ENCODE results near the gene KCNQ1.

KCNQ1 gene

GRCh38 chr11:2411446-2412305 is 33.1 kb upstream of the KCNQ1 start:
- H3K4me3 ChIP-seq (ENCODE audit: low read depth, low read length), result no peak overlapping the region
- TF ChIP-seq CTCF (IDR thresholded peaks at IDR 0.05; ENCODE audit: borderline replicate concordance, insufficient read depth, low read depth, low read length), result no peak

DNA sequence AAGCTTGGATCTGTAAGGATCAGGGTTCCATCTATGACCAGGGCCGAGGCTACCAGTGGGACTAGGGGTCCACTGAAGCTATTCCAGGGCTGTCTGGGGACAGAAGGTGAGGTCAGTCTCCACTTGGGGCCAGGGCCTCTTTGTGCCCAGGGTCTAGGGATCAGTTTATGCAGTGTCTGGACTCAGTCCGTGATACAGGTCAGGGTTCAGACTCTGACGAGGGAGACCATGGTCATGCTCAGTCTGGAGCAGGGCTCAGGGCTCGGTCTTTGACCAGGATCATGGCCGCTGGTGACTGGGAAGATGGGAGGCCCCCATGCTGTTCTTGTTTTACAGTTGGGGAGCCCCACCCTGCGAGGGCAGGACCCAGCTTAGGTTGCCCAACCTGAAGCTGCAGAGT is 32.5 kb upstream of the KCNQ1 start:
- no peak overlapping the region for H3K4me3 ChIP-seq (ENCODE audit: low read depth, low read length)
- no peak for TF ChIP-seq CTCF (IDR thresholded peaks at IDR 0.05; ENCODE audit: borderline replicate concordance, insufficient read depth, low read depth, low read length)

DNA sequence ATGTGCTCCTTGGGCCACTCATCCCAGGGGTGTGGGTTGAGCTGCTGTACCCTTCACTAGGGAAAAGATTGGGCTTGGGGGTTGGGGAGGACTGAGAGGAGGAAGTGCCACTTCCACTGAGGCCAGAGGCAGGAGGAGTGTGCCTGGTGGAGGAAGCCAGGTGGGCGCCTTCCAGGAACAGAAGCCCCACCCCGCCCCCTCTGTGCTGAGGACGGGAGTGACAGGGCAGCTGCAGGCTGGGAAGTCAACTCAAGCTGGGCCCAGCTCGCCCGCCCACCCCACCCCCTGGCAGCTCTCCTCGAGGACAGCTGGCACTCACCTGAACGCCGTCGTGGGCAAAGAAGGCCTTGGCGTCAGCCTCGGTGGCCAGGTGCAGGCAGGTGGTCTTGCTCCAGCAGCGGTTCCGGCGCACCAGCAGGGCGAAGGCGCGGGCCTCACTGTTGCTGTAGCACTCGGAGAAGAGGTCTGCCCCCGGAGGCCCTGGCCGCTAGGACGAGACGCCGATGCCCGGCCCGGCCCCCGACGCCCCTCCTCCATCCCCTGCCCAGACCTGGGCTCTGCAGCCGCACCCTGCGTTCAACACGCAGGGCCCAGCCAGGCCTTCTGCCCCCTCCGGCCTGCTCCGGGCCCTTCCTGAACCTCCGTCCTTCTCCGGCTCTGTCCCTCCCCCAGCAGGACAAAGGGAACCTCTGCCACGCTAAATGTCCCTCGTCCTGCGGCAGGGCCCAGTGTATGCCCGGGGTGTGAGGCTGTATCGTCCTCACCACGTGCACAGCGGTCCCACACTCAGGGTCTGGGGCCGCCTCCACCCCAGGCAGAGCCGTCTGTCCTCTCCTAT is 30.8 kb upstream of the KCNQ1 start:
- H3K4me3 ChIP-seq (ENCODE audit: low read depth, low read length), result no peak overlapping the region
- no peak for TF ChIP-seq CTCF (IDR thresholded peaks at IDR 0.05; ENCODE audit: borderline replicate concordance, insufficient read depth, low read depth, low read length)

DNA sequence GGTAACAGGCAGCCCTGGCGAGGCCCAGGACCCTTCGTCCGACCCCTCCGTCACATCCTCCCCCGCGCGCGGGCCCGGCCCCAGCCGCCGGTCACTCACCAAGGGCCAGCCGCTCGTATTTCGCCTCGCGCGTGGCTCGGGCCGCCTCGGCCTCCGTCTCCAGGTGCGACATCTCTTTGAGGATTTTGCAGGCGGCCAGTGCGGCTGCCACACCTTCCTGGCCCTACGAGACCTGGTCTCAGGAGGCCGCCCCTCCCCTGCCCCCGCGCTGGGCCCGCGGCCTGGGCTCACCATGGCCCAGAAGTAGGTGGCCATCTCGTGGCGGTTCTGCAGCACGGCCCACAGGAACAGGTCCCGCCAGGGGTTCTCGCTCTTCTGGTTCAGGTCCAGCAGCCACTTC is 30.2 kb upstream of the KCNQ1 start:
- no peak overlapping the region for H3K4me3 ChIP-seq (ENCODE audit: low read depth, low read length)
- TF ChIP-seq CTCF (IDR thresholded peaks at IDR 0.05; ENCODE audit: borderline replicate concordance, insufficient read depth, low read depth, low read length), result no peak

DNA sequence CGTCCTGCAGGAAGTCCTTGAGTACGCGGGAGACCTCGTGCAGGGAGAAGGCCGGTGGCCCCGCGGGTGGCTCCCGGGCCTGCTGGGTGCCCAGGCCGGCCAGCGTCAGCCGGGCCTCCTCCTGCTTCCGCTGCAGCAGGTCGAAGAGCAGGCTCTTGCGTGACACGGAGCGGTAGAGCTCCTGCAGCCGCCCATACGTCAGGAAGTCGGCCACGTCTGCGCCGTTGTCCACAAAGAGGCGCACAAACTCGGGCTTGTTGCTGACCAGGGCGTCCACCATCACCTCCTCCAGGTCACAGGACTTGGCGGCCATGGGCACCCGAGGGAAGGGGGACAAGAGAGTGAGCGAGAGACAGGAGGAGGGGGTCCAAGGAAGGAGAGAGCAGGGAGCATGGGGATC is 29.6 kb upstream of the KCNQ1 start:
- H3K4me3 ChIP-seq (ENCODE audit: low read depth, low read length), result no peak overlapping the region

GRCh38 chr11:2415601-2416380 is 29.0 kb upstream of the KCNQ1 start:
- H3K4me3 ChIP-seq (ENCODE audit: low read depth, low read length), result no peak overlapping the region
- TF ChIP-seq CTCF (IDR thresholded peaks at IDR 0.05; ENCODE audit: borderline replicate concordance, insufficient read depth, low read depth, low read length), result peak; percentile 33; the same call in 1 of the 2 replicates

More for the DNA sequence above, 29.6 kb upstream of the KCNQ1 start:
- TF ChIP-seq CTCF (IDR thresholded peaks at IDR 0.05; ENCODE audit: borderline replicate concordance, insufficient read depth, low read depth, low read length), result no peak

Data from GM12875 (cell line).